T1000 (cell line): ENCODE data around the gene CLPSL1.

ENCODE experiments used
- DNase-seq: peaks from one replicate; lab custom pipeline; 2025; ENCODE audit warnings: mixed read lengths; lab: John Stamatoyannopoulos, UW

The CLPSL1 gene

GRCh38 chr6:35797837-35798526 lies 17.2 kb downstream of the CLPSL1 start:
- DNase-seq: no peak

DNA sequence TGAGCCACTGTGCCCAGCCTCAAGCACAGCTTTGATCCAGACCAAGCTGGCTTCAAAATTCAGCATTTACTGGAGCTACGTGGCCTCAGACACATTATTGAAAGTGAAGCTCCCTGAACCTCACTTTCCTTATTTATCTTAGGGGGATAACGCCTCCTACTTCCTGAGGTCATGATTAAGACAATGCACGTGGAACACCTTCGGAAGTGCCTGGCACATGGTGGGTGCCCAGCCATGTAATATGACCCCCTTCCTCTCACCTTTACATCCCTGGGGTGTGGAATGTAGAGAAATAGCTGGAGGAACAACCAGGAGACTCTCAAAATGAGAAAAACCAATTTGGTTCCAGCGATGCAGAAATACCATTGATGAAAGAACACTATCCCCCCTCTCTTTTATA lies 17.9 kb downstream of the CLPSL1 start:
- no peak for DNase-seq

DNA sequence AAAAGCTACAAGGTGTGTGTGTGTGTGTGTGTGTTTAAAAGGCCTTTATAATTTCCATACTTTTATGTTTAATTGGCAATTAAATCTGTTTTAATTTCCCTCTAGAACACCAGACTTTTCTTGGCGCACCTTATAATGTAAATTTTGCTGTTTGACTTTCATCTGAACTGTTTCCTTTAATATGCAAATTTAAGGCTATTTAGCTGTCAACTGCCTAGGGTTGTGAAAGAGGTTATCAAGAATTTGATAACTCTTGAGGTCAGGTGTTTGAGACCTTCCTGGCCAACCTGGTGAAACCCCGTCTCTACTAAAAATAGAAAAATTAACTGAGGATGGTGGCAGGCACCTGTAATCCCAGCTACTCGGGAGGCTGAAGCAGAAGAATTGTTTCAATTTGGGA lies 20.3 kb downstream of the CLPSL1 start:
- no peak for DNase-seq

- no peak for DNase-seq
Observed at GRCh38 chr6:35804996-35805736, 24.3 kb downstream of the CLPSL1 start, which contains the start of gene LHFPL5. LHFPL5 (plus strand) TSS chr6:35805352; CDS start chr6:35805671, 319 bp downstream.

- no peak for DNase-seq
Observed at GRCh38 chr6:35808688-35809087, 27.9 kb downstream of the CLPSL1 start.

GRCh38 chr6:35809809-35810208 lies 29.0 kb downstream of the CLPSL1 start:
- DNase-seq: no peak

GRCh38 chr6:35810971-35811698 lies 30.3 kb downstream of the CLPSL1 start:
- no peak for DNase-seq

DNA sequence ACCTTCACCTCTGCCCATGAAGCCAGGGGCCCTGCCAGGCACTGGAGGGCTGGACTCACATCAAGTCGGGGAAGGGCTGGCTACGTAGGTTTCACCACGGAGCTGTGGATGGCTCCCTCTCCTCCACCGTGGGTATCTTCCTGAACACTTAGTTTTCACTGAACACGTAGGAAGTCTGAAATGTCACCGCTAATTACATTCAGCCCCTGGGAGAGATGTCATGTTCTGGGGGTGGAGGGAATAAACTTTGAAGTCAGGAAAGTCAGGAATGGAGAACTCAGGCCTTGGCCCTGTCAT lies 30.8 kb downstream of the CLPSL1 start:
- DNase-seq: no peak

DNA sequence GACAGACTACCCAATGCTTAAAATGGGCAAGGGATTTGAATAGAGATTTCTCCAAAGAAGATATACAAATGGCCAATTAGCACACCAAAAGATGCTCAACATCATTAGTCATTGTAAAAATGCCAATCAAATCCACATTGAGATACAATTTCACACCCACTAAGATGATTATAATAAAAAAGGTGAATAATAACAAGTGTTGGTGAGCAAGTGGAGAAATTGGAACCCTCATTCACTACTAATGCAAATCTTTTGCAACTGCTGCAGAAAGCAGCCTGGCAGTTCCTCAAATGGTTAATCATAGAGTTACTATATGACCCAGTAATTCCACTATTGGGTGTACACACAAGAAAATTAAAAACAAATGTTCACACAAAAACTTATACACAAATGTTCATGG lies 36.7 kb downstream of the CLPSL1 start:
- DNase-seq: no peak

DNA sequence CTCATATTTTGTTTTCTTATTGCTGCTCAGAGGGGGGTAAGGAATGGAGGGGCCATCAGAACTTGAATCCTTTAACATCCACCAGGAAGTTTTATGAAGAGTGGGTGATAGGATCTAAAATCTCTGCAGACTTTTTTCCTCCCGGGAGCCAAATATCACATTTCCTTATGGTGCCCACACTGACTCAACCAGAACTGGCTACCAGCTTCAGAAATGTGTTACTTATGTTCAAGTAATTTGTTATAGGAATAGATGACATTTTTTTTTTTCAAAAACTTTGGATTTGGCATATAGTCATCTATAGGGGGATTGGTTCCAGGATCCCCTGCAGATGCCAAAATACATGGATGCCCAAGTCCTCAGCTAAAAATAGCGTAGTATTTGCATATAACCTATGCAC lies 42.8 kb downstream of the CLPSL1 start:
- DNase-seq: no peak

DNA sequence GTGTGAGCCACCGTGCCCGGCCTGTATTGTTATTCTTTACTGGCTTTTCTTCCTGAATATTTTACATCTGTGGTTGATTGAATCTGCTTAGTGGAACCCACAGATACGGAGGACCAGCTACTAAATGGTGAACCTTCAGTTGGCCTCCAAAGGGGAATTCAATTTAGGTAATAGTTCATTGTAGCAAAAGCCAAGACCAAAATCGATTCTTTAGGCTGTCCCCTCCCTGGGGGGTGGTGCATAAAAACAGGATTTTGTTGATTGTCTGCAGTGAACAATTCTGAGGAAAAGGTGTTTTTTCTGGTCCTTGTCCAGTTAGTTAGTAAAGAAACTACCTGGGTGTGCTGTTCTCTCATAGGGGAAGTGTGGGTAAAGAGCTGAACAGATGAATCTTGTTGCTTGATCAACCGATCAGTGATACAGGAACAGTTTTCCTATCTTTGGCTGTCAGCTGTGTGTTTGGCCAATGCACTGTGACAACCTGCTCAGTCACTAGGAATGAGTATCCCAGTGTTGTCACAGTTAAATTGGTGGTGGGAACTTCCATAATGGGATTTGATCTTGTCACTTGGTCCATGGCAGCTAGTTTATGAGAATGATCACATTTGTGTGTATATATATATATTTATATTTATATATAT lies 43.9 kb downstream of the CLPSL1 start:
- no peak for DNase-seq

- no peak for DNase-seq
Observed at GRCh38 chr6:35829306-35829705, 48.5 kb downstream of the CLPSL1 start.

- no peak for DNase-seq
Observed at GRCh38 chr6:35831257-35832007, 50.6 kb downstream of the CLPSL1 start.

GRCh38 chr6:35833536-35833935 lies 52.7 kb downstream of the CLPSL1 start:
- no peak for DNase-seq
